Measurements from ENCODE around the gene PEX13. TPM values are rescaled to one million over a fixed set of nuclear protein-coding genes. Genes with fewer than 3 reads are reported as not detected.
A peak's percentile ranks its signal among the peaks of the same experiment; 100 is the strongest.

Gene PEX13
- 18.9 and 20.3 TPM in 2 replicates for total RNA-seq (2014; rRNA removed; shearing (Covaris generic))
- total RNA-seq (2022): 23.4 and 27.6 TPM in 2 replicates
- Bru-seq, nascent RNA: percentile 80 among the genes with signal in this experiment
- percentile 74 among the genes with signal in this experiment for BruChase-seq, experiment 1, labeled RNA remaining after a 6-hour chase
- BruChase-seq, experiment 2, labeled RNA remaining after a 2-hour chase: percentile 84 among the genes with signal in this experiment
- long read RNA-seq, full-length matches to known transcripts: 20 of 36 reads
- long read RNA-seq, partial matches to known transcripts: 10 of 36 reads
- long read RNA-seq, other reads (novel, unspliced or antisense): 6 of 36 reads

GRCh38 chr2:61017556-61018317 lies at the start of gene PEX13, which contains the start of gene PUS10:
Gene PEX13, plus strand, starts transcription at chr2:61017720. Its CDS starts 40 bp downstream, at chr2:61017760.
Gene PUS10, minus strand, starts transcription at chr2:61018255. Its CDS starts 6,365 bp downstream, at chr2:61011890.
- no peaks in the 10 kb centered on the region for H3K9me2 ChIP-seq (ENCODE audit: insufficient read depth, low read length)

GRCh38 chr2:60972889-60973656 lies 44.4 kb upstream of the PEX13 start:
- peak overlapping the region; percentile 44 for H3K4me3 ChIP-seq (ENCODE audit: low read depth, low read length, poor library complexity, severe bottlenecking)
- TF ChIP-seq EZH2phosphoT487 (IDR thresholded peaks at IDR 0.05; ENCODE audit: borderline replicate concordance, low read depth, low read length) (no peak), CTCF (conservative IDR thresholded peaks at IDR 0.05; ENCODE audit: low read length) (no peak)
- CTCF ChIA-PET (ENCODE audit: unreplicated experiment): interaction anchor here (0.5 to 0.6 kb wide), 2 partner anchors 311 to 758 kb away, joined by 4 read pairs; no protein-coding TSS in a partner anchor
- BruUV-seq (replicated peaks): no TSS peak
- no peaks in the 10 kb centered on the region for H4K20me1 ChIP-seq (ENCODE audit: insufficient read depth, low read length)
- intact Hi-C loops (cut with micrococcal nuclease; ENCODE audit: unreplicated experiment): no loop called here
- peak overlapping the region; percentile 91 for H2AFZ ChIP-seq (ENCODE audit: low read length)
- H3K79me2 ChIP-seq (ENCODE audit: insufficient read depth, low read depth, low read length): no peaks in the 10 kb centered on the region; the same call in 1 of the 2 replicates
- no peaks in the 10 kb centered on the region for H3K9me2 ChIP-seq (ENCODE audit: insufficient read depth, low read length)
- POLR2A ChIA-PET: interaction anchor here (0.8 to 2.4 kb wide), 7 partner anchors 8 to 159 kb away, joined by 3 to 17 read pairs (median 4); no protein-coding TSS in a partner anchor
- peaks cover 5% of the 10 kb centered on the region; the same call in 1 of the 2 replicates for H3K9me3 ChIP-seq (ENCODE audit: low read length)
- peak overlapping the region; percentile 62 for H3K27ac ChIP-seq (ENCODE audit: low read depth, low read length, poor library complexity, severe bottlenecking)
- H3K36me3 ChIP-seq (ENCODE audit: insufficient read depth, low read length): no peaks in the 10 kb centered on the region; the same call in 1 of the 2 replicates
- DNase-seq (ENCODE audit: low spot score): peak; percentile 34
- peak overlapping the region; percentile 76 for H3K4me2 ChIP-seq (ENCODE audit: low read length)
- H3K4me1 ChIP-seq (ENCODE audit: insufficient read depth, low read length, poor library complexity, severe bottlenecking): peaks cover 83% of the 10 kb centered on the region

More at GRCh38 chr2:61017556-61018317, at the start of gene PEX13, which contains the start of gene PUS10:
- intact Hi-C loops (cut with micrococcal nuclease; ENCODE audit: unreplicated experiment): loop anchor here (1.0 to 5.0 kb wide), 4 partner anchors 49 to 520 kb away; partner anchors contain the start of gene XPO1
- Histone ChIP-seq H3K9me3 (ENCODE audit: low read length) (peaks cover 6% of the 10 kb centered on the region), H3K4me1 (ENCODE audit: insufficient read depth, low read length, poor library complexity, severe bottlenecking) (peaks cover 22% of the 10 kb centered on the region), H3K79me2 (ENCODE audit: insufficient read depth, low read depth, low read length) (peaks cover 56% of the 10 kb centered on the region), H3K27ac (ENCODE audit: low read depth, low read length, poor library complexity, severe bottlenecking) (peak within 1 kb of the TSS; percentile 87), H3K4me3 (ENCODE audit: low read depth, low read length, poor library complexity, severe bottlenecking) (peak within 1 kb of the TSS; percentile 89), H3K4me2 (ENCODE audit: low read length) (peak within 1 kb of the TSS; percentile 95), H4K20me1 (ENCODE audit: insufficient read depth, low read length) (peaks cover 6% of the 10 kb centered on the region; the same call in 1 of the 2 replicates), H2AFZ (ENCODE audit: low read length) (peak within 1 kb of the TSS; percentile 71), H3K36me3 (ENCODE audit: insufficient read depth, low read length) (peaks cover 29% of the 10 kb centered on the region)
- no TSS peak for BruUV-seq (replicated peaks)
- CTCF ChIA-PET (ENCODE audit: unreplicated experiment): no interaction called here
- TF ChIP-seq EZH2phosphoT487 (IDR thresholded peaks at IDR 0.05; ENCODE audit: borderline replicate concordance, low read depth, low read length) (no peak), CTCF (conservative IDR thresholded peaks at IDR 0.05; ENCODE audit: low read length) (no peak)
- DNase-seq (ENCODE audit: low spot score): peak; percentile 77
- POLR2A ChIA-PET: interaction anchor here (0.5 to 1.4 kb wide), 5 partner anchors 15 to 308 kb away, joined by 3 read pairs; partner anchors contain the start of gene PAPOLG

Measured in OCI-LY7 (cell line).